ENCODE data around the gene HES6.

Gene HES6

DNA sequence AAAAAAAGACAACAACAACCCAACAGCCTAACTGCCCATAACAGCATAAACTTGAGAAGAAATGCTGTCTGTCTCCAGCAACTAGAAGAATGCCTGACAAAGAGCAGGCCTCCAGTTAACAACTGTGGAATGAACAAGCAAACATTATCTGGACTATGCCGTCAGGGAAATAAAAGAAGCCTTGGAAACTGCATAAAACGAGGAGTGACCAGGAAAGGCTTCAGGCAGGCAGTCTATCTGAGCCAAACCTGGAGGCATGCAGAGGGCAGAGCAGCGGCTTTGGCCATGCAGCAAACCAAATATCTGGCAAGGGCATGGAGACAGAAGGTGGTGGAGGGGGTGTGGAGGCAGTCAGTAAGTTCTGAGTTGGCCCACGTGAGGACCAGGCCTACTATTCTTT is 11.1 kb downstream of the HES6 start:
- no peak for TF ChIP-seq SIN3A (IDR thresholded peaks at IDR 0.05; ENCODE audit: borderline replicate concordance, insufficient read depth, low read length)
- TF ChIP-seq FOXP2 (optimal IDR thresholded peaks at IDR 0.05; ENCODE audit: borderline replicate concordance, extremely low read depth, extremely low read length, insufficient read depth): no peak
- TF ChIP-seq POLR2AphosphoS5 (IDR thresholded peaks at IDR 0.05; ENCODE audit: low read depth, low read length): no peak
- TF ChIP-seq TAF1 (IDR thresholded peaks at IDR 0.05; ENCODE audit: borderline replicate concordance, insufficient read depth, low read length): no peak
- no peak for TF ChIP-seq REST (IDR thresholded peaks at IDR 0.05; ENCODE audit: insufficient read depth in 1 of 2, low read depth in 2 of 2, low read length in 2 of 2)

GRCh38 chr2:238227587-238228032 is 12.2 kb downstream of the HES6 start:
- TF ChIP-seq TAF1 (IDR thresholded peaks at IDR 0.05; ENCODE audit: borderline replicate concordance, insufficient read depth, low read length): no peak
- no peak for TF ChIP-seq SIN3A (IDR thresholded peaks at IDR 0.05; ENCODE audit: borderline replicate concordance, insufficient read depth, low read length)
- no peak for TF ChIP-seq POLR2AphosphoS5 (IDR thresholded peaks at IDR 0.05; ENCODE audit: low read depth, low read length)
- no peak for TF ChIP-seq REST (IDR thresholded peaks at IDR 0.05; ENCODE audit: insufficient read depth in 1 of 2, low read depth in 2 of 2, low read length in 2 of 2)
- TF ChIP-seq FOXP2 (optimal IDR thresholded peaks at IDR 0.05; ENCODE audit: borderline replicate concordance, extremely low read depth, extremely low read length, insufficient read depth): no peak

DNA sequence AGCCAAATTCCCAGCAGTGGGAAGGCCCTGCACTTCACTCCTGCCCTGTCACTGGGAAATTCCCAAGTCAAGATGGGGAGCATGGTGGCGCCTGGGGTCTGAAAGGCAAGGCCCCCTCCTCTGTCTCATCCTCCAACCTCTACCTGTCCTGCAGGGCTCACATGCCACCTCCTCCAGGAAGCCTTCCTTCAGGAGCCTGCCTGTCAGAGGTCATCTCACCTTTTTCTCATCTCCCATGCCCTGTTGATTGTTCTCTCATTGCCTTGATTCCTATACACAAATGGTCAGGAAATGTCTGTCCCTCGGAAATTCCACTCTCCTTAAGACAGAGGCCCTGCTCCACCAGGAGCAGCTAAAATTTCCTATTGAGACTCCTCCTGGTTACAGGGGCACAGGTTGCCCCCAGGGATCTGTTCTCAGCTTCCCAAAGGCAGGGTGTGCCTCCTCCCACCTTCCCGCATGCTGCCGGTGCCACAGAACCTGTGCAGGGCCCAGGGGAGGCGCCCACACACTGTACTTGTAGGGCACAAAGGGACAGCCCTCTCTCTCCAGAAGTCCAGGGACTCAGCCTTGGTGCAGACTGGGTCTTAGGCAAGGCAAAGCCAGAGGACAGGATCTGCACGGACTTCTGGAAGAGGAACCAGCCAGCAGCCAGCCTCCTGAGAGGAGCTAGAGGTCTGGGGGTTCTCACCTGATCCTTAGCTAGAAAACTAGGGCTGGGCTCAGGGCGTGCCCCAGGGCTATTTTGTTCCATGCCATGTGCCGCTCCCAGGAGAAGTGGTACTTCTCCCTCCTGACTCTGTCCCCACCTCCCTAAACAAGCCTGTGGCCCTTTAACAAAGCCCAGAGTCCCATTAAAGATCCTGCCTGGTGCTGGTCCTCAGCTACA is 12.9 kb downstream of the HES6 start:
- no peak for TF ChIP-seq REST (IDR thresholded peaks at IDR 0.05; ENCODE audit: insufficient read depth in 1 of 2, low read depth in 2 of 2, low read length in 2 of 2)
- no peak for TF ChIP-seq POLR2AphosphoS5 (IDR thresholded peaks at IDR 0.05; ENCODE audit: low read depth, low read length)
- no peak for TF ChIP-seq TAF1 (IDR thresholded peaks at IDR 0.05; ENCODE audit: borderline replicate concordance, insufficient read depth, low read length)
- no peak for TF ChIP-seq SIN3A (IDR thresholded peaks at IDR 0.05; ENCODE audit: borderline replicate concordance, insufficient read depth, low read length)
- no peak for TF ChIP-seq FOXP2 (optimal IDR thresholded peaks at IDR 0.05; ENCODE audit: borderline replicate concordance, extremely low read depth, extremely low read length, insufficient read depth)

GRCh38 chr2:238225911-238226697 is 13.7 kb downstream of the HES6 start:
- TF ChIP-seq REST (IDR thresholded peaks at IDR 0.05; ENCODE audit: insufficient read depth in 1 of 2, low read depth in 2 of 2, low read length in 2 of 2) (no peak), TAF1 (IDR thresholded peaks at IDR 0.05; ENCODE audit: borderline replicate concordance, insufficient read depth, low read length) (no peak), SIN3A (IDR thresholded peaks at IDR 0.05; ENCODE audit: borderline replicate concordance, insufficient read depth, low read length) (no peak), FOXP2 (optimal IDR thresholded peaks at IDR 0.05; ENCODE audit: borderline replicate concordance, extremely low read depth, extremely low read length, insufficient read depth) (no peak), POLR2AphosphoS5 (IDR thresholded peaks at IDR 0.05; ENCODE audit: low read depth, low read length) (no peak)

Measured in PFSK-1 (cell line).